Naive thymus-derived CD8-positive, alpha-beta T cell (primary cell): ENCODE results near the gene ORC6. TPM values are rescaled to one million over a fixed set of nuclear protein-coding genes. Genes with fewer than 3 reads are reported as not detected.

Source experiments
- ATAC-seq, 2 donors: fragments of 150-1000 bp; cut with Tn5 transposase in 1 of 2; sonication (Bioruptor Pico), chemical (Tn5 transposase) in 1 of 2; 1 replicate in 1 of 2; 2 replicates in 1 of 2; pipeline ENCODE4 v1.10.0; 2021; ENCODE audit warnings: mild to moderate bottlenecking in 2 of 2, moderate library complexity in 2 of 2
- POLR2A ChIA-PET: fragments of 350-600 bp; sonication (Branson Sonifier 250); formaldehyde crosslinking; loops from one replicate; lab custom pipeline; 2021; ENCODE audit warnings: antibody characterized with exemption; lab: Charles Lee
- DNase-seq, 10 donors: peaks; one replicate each; pipeline versions ENCODE4 v3.0.0 to v3.0.0-alpha.2; 2020 to 2022
- H3K27ac Mint-ChIP-seq, 10 donors: one replicate each; pipeline ENCODE4 v1.8.0; 2020 to 2022; ENCODE audit warnings: mild to moderate bottlenecking in 10 of 10, mixed read lengths in 10 of 10, moderate library complexity in 4 of 10, inconsistent platforms in 1 of 10
- H3K27me3 Mint-ChIP-seq, 5 donors: one replicate each; pipeline ENCODE4 v1.8.0; 2021 to 2022; ENCODE audit warnings: mixed read lengths in 5 of 5
- H3K36me3 Mint-ChIP-seq, 3 donors: one replicate each; pipeline ENCODE4 v1.8.0; 2020 to 2022; ENCODE audit warnings: mixed read lengths in 3 of 3, mild to moderate bottlenecking in 2 of 3, inconsistent platforms in 1 of 3
- H3K4me1 Mint-ChIP-seq, 4 donors: one replicate each; pipeline ENCODE4 v1.8.0; 2021 to 2022; ENCODE audit warnings: mixed read lengths in 4 of 4
- H3K4me3 Mint-ChIP-seq, 10 donors: one replicate each; pipeline ENCODE4 v1.8.0; 2020 to 2022; ENCODE audit warnings: mild to moderate bottlenecking in 10 of 10, mixed read lengths in 10 of 10, moderate library complexity in 6 of 10, inconsistent platforms in 1 of 10
- H3K9me3 Mint-ChIP-seq, 9 donors: one replicate each; pipeline ENCODE4 v1.8.0; 2020 to 2022; ENCODE audit warnings: mixed read lengths in 9 of 9, mild to moderate bottlenecking in 3 of 9, inconsistent platforms in 1 of 9, moderate library complexity in 1 of 9
- polyA plus RNA-seq, 3 donors: library from polyadenylated mRNA; unstranded; fragments of 300-500 nt; fragmentation: Illumina TruSeq; gene quantifications; one replicate each; pipeline ENCODE4 v1.2.3, GENCODE V29; 2021
- total RNA-seq, 8 experiments: library from RNA in 2 of 8; stranded (reverse) in 2 of 8; gene quantifications; one replicate each; pipeline ENCODE4 v1.2.3 and lab custom pipeline; 2021 to 2026

The ORC6 gene
- total and polyA plus RNA-seq, 5 experiments from 2014 or later = 0.32 to 3.4 (median 0.59) TPM

DNA sequence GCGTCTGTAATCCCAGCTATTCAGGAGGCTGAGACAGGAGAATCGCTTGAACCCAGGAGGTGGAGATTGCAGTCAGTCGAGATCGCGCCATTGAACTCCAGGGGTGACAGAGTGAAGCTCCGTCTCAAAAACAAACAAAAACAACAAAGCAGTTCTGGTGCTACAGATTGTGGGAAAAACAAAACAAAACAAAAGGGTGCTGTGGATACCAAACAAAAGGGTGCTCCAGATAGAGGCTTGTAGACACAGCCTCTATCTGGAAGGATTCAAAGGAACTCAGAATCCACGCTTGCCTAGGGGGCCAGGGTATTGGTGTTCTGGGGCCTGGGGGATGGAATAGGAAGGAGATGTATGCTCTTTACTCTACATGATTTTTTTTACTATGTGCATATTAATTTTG is 56.2 kb downstream of the ORC6 start:
- ATAC-seq (no peak), DNase-seq (no peak)
- Mint-ChIP-seq H3K4me1 (peaks cover 2 to 17% (median 7%) of the 10 kb centered on the region in 4 donors), H3K27ac (peak overlapping the region in 1 of 10 donors; percentile 7), H3K4me3 (no peak overlapping the region), H3K9me3 (no peaks in the 10 kb centered on the region), H3K27me3 (peaks cover 0 to 2% (median 0%) of the 10 kb centered on the region in 5 donors), H3K36me3 (no peaks in the 10 kb centered on the region)
- POLR2A ChIA-PET = no interaction called here

DNA sequence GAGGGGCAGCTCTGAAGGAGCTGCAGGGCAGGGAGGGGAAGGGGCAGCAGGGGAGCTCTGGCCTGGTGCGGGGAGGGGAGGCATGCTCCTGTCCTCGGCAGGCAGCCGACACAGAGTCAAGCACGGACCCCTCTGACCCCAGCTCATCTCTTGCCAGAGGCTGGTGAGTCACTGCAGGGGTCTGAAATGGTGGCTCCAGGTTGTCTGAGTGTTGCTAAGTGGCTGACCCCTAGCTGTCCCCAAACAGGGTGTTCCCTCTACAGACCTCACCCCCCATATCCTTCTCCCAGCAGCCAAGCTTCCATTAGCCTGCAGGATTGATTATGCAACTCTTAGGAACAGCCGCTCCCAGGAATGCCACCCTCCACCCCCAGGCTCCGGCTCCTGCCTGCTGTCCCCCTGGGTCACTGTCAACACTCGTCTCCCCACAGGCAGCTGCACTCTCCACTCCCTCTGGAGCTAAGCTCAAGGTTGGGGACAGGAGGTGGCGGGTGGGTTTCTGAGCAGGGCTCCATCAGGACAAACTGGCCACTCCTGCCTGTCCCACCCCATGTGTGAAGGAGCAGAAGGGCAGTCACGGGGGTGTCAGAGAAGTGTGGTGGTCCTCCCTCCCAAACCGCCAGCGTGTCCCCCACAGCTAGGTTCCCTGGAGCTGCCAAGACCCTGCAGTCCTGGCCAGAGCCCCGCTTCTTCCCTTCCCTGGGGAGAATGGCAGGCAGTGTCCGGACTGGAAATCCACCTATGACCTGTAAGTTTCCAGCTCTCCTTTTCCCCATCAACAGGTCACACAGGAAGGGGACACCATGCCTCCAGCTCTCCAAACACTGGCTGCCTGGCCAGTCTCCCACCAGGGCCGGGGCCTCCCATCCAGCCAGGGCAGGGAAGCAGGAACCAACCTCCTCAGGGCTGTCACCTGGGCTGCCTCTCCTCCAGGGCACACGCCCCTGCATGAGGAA is 57.6 kb downstream of the ORC6 start:
- no peaks in the 10 kb centered on the region for H3K36me3 Mint-ChIP-seq
- ATAC-seq (no peak), DNase-seq (no peak)
- H3K4me3 Mint-ChIP-seq = no peak overlapping the region
- POLR2A ChIA-PET = no interaction called here
- H3K27ac Mint-ChIP-seq = no peak overlapping the region
- no peaks in the 10 kb centered on the region for H3K9me3 Mint-ChIP-seq
- H3K4me1 Mint-ChIP-seq = peaks cover 2 to 17% (median 7%) of the 10 kb centered on the region in 4 donors
- H3K27me3 Mint-ChIP-seq = peaks cover 0 to 2% (median 0%) of the 10 kb centered on the region in 5 donors

Other genes starting within 250 kb of the ORC6 start
- gene SHCBP1, start 68.3 kb upstream of the ORC6 start, total RNA-seq = 1 to 10 TPM in 1 of 2 experiments, under 1 TPM in 1; 0.29 to 1.6 TPM
- gene SHCBP1, start 68.3 kb upstream of the ORC6 start, polyA plus RNA-seq = under 1 TPM in 1 of 3 donors, not detected in 2; 0.28 TPM
- gene VPS35, start 481 bp upstream of the ORC6 start, total RNA-seq = 100 to 1,000 TPM in 1 of 2 experiments, 10 to 100 TPM in 1; 98.3 to 104 TPM
- gene VPS35, start 481 bp upstream of the ORC6 start, polyA plus RNA-seq = 10 to 100 TPM; 66.5 to 67.7 (median 67.1) TPM
- gene MYLK3, start 58.7 kb downstream of the ORC6 start, total RNA-seq = under 1 TPM; 0.10 to 0.36 TPM
- gene MYLK3, start 58.7 kb downstream of the ORC6 start, polyA plus RNA-seq = not detected
- gene C16orf87, start 141.5 kb downstream of the ORC6 start, total RNA-seq = 1 to 10 TPM; 5.7 to 6.8 TPM
- 1 to 10 TPM; 4.9 to 8.5 (median 5.7) TPM for gene C16orf87, start 141.5 kb downstream of the ORC6 start, polyA plus RNA-seq
- 1 to 10 TPM; 2.7 to 3.4 TPM for gene GPT2, start 194.7 kb downstream of the ORC6 start, total RNA-seq
- gene GPT2, start 194.7 kb downstream of the ORC6 start, polyA plus RNA-seq = under 1 TPM in 2 of 3 donors, not detected in 1; 0.19 to 0.23 TPM